D721Med (cell line): Measurements from ENCODE around the gene DRG1.
"Not testable (repeated sequence)": the region's sequence is repeated elsewhere in the genome, so short reads cannot be mapped to it uniquely, and the experiment has no call there.

ENCODE experiments used
- DNase-seq: peaks from one replicate; pipeline ENCODE4 v3.0.0; 2011; ENCODE audit warnings: low spot score; ENCODE audit not compliant: insufficient read length
- FAIRE-seq: peaks from 2 replicates; lab custom pipeline; 2011; peaks lifted over from hg19 to GRCh38; lab: Jason Lieb, UNC
- CTCF ChIP-seq: IDR thresholded peaks from 2 replicates; pipeline ENCODE4 v1.5.1; 2012; ENCODE audit warnings: mild to moderate bottlenecking, control low read depth; ENCODE audit not compliant: insufficient read depth; ENCODE audit errors: missing control alignments

Gene DRG1

GRCh38 chr22:31477329-31477728 is 77.9 kb downstream of the DRG1 start:
- DNase-seq (no peak), FAIRE-seq (no peak)

GRCh38 chr22:31481129-31481528 is 81.7 kb downstream of the DRG1 start:
- no peak for FAIRE-seq
- TF ChIP-seq CTCF = no peak

More at GRCh38 chr22:31477329-31477728, 77.9 kb downstream of the DRG1 start:
- no peak for TF ChIP-seq CTCF

GRCh38 chr22:31482470-31482869 is 83.1 kb downstream of the DRG1 start:
- not testable (repeated sequence) for FAIRE-seq, DNase-seq

More at GRCh38 chr22:31481129-31481528, 81.7 kb downstream of the DRG1 start:
- no peak for DNase-seq
